Right atrium auricular region (tissue), 2 donors: ENCODE results near the gene ATP8B4. TPM values are rescaled to one million over a fixed set of nuclear protein-coding genes. Genes with fewer than 3 reads are reported as not detected.
A peak's percentile ranks its signal among the peaks of the same experiment; 100 is the strongest.

Experiments
- DNase-seq: peaks from one replicate; pipeline ENCODE4 v3.0.0-alpha.2; 2019; ENCODE audit warnings: low spot score
- H3K27ac ChIP-seq, 2 donors: fragments of 200-600 bp; sonication (generic); 1 replicate in 1 of 2; 2 replicates in 1 of 2; pipeline ENCODE4 v1.5.1; 2016 to 2019
- H3K27me3 ChIP-seq, 2 donors: fragments of 200-600 bp; sonication (generic); one replicate each; pipeline versions ENCODE4 v1.5.1 to v1.6.0; 2017 to 2019
- H3K36me3 ChIP-seq: fragments of 200-600 bp; sonication (generic); one replicate; pipeline ENCODE4 v1.5.1; 2016
- H3K4me1 ChIP-seq, 2 donors: fragments of 200-600 bp; sonication (generic); one replicate each; pipeline versions ENCODE4 v1.5.1 to v1.6.0; 2017 to 2019
- H3K4me3 ChIP-seq, 2 donors: fragments of 200-600 bp; sonication (generic); 1 replicate in 1 of 2; 2 replicates in 1 of 2; pipeline ENCODE4 v1.5.1; 2017 to 2019; ENCODE audit warnings: mild to moderate bottlenecking in 1 of 2, moderate library complexity in 1 of 2
- H3K9me3 ChIP-seq, 2 donors: fragments of 200-600 bp; sonication (generic); one replicate each; pipeline ENCODE4 v1.5.1; 2019
- total RNA-seq, 2 donors: library from RNA; depleted of rRNA; stranded (reverse); fragments of >200 nt; gene quantifications; one replicate each; pipeline ENCODE4 v1.1.0, GENCODE V29; 2016
- TF ChIP-seq, protein P1 (sequence below), 2 donors: fragments of 200-600 bp; sonication (generic); IDR thresholded peaks; one replicate each; pipeline ENCODE4 v1.5.1; 2019; ENCODE audit warnings: antibody characterized with exemption in 2 of 2

Gene ATP8B4
- total RNA-seq, 2 donors from 2014 or later: 2.0 to 2.5 TPM

- Histone ChIP-seq H3K27ac (peak overlapping the region in 1 of 2 donors; percentile 46), H3K4me1 (peaks cover 0 to 9% of the 10 kb centered on the region in 2 donors), H3K27me3 (no peaks in the 10 kb centered on the region), H3K9me3 (peaks cover 0 to 10% of the 10 kb centered on the region in 2 donors), H3K4me3 (no peak overlapping the region), H3K36me3 (no peaks in the 10 kb centered on the region)
- TF ChIP-seq, protein P1, sequence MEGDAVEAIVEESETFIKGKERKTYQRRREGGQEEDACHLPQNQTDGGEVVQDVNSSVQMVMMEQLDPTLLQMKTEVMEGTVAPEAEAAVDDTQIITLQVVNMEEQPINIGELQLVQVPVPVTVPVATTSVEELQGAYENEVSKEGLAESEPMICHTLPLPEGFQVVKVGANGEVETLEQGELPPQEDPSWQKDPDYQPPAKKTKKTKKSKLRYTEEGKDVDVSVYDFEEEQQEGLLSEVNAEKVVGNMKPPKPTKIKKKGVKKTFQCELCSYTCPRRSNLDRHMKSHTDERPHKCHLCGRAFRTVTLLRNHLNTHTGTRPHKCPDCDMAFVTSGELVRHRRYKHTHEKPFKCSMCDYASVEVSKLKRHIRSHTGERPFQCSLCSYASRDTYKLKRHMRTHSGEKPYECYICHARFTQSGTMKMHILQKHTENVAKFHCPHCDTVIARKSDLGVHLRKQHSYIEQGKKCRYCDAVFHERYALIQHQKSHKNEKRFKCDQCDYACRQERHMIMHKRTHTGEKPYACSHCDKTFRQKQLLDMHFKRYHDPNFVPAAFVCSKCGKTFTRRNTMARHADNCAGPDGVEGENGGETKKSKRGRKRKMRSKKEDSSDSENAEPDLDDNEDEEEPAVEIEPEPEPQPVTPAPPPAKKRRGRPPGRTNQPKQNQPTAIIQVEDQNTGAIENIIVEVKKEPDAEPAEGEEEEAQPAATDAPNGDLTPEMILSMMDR (IDR thresholded peaks at IDR 0.05): no peak
- no peak for DNase-seq
Observed at GRCh38 chr15:49847423-49848281, 271.4 kb downstream of the ATP8B4 start.

GRCh38 chr15:49844390-49844789 is 274.6 kb downstream of the ATP8B4 start:
- peaks cover 0 to 9% of the 10 kb centered on the region in 2 donors for H3K4me1 ChIP-seq
- H3K27ac ChIP-seq: no peak overlapping the region
- peaks cover 0 to 10% of the 10 kb centered on the region in 2 donors for H3K9me3 ChIP-seq
- H3K27me3 ChIP-seq: no peaks in the 10 kb centered on the region
- no peaks in the 10 kb centered on the region for H3K36me3 ChIP-seq
- TF ChIP-seq, protein P1 (IDR thresholded peaks at IDR 0.05): no peak
- H3K4me3 ChIP-seq: no peak overlapping the region
- no peak for DNase-seq

DNA sequence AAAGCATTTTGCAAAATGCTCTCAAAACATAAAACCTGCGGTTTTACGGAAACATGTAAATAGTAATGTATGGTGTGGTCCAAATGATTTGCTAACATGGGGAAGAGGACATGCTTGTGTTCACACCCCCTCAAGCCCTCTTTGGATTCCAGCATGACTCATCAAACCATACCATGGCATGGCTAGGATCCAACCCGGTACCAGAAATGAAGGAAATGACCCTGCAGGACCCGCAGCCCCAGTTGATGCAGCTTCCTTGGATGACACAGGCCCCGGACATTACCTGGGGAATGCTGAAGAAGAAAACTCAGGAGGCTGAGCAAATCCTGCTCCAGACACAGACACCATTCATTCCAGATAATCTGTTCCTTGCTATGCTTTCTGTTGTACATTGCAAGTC is 275.3 kb downstream of the ATP8B4 start:
- Histone ChIP-seq H3K9me3 (peaks cover 0 to 14% of the 10 kb centered on the region in 2 donors), H3K27me3 (no peaks in the 10 kb centered on the region), H3K4me1 (peaks cover 0 to 7% of the 10 kb centered on the region in 2 donors), H3K36me3 (no peaks in the 10 kb centered on the region), H3K27ac (no peak overlapping the region), H3K4me3 (no peak overlapping the region)
- TF ChIP-seq, protein P1 (IDR thresholded peaks at IDR 0.05): no peak
- no peak for DNase-seq

DNA sequence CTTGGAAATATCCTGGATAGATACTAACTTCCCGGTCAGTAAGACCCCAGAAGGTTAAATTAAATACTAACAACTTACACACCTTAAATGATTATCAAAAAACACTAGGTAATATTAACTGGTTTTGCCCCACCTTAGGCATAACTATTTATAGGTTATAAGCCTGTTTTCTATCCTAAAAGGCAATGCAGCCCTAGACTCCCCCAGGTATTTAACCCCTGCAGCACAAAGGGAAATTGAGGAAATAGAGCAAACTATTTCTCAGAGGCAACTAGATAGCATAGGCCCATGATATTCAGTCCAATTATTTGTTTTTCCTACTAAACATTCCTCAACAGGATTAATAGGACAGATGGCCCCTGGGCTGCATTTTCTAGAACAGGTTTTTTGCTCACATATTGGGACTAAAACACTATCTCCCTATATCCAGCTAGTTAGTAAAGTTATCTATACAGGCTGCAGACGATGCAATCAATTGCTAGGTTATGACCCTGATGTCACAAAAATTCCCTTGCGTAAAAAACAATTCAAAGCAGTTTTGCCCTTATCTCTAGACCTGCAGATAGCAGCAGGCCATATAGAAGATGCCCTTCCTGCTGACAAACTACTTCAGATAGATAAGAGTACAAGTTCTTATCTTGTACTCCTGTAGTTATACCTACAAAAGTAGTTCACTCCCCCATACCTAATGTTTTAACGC is 276.9 kb downstream of the ATP8B4 start:
- TF ChIP-seq, protein P1 (IDR thresholded peaks at IDR 0.05): no peak
- peaks cover 0 to 14% of the 10 kb centered on the region in 2 donors for H3K9me3 ChIP-seq
- no peaks in the 10 kb centered on the region for H3K4me1 ChIP-seq
- DNase-seq: no peak
- H3K36me3 ChIP-seq: no peaks in the 10 kb centered on the region
- no peak overlapping the region for H3K27ac ChIP-seq
- H3K27me3 ChIP-seq: no peaks in the 10 kb centered on the region
- no peak overlapping the region for H3K4me3 ChIP-seq

GRCh38 chr15:49832511-49832910 is 286.5 kb downstream of the ATP8B4 start:
- H3K27me3 ChIP-seq: no peaks in the 10 kb centered on the region
- no peak overlapping the region for H3K4me3 ChIP-seq
- TF ChIP-seq, protein P1 (IDR thresholded peaks at IDR 0.05): peak in 1 of 2 donors; percentile 42
- DNase-seq: no peak
- H3K9me3 ChIP-seq: no peaks in the 10 kb centered on the region
- H3K27ac ChIP-seq: no peak overlapping the region
- no peaks in the 10 kb centered on the region for H3K36me3 ChIP-seq
- H3K4me1 ChIP-seq: no peaks in the 10 kb centered on the region
